Smooth muscle cell (in vitro differentiated cells): ENCODE results near the gene ABLIM3. TPM values are rescaled to one million over a fixed set of nuclear protein-coding genes. Genes with fewer than 3 reads are reported as not detected.

Source experiments
- DNase-seq: peaks from one replicate; lab custom pipeline; 2025; ENCODE audit not compliant: unreplicated experiment; lab: John Stamatoyannopoulos, UW
- H2AFZ ChIP-seq: fragments of 200-600 bp; sonication (generic); 2 replicates; pipeline ENCODE4 v1.6.0; 2016; ENCODE audit warnings: antibody characterized with exemption, low read depth, mild to moderate bottlenecking
- H3F3A ChIP-seq: fragments of 200-600 bp; sonication (generic); 2 replicates; pipeline ENCODE4 v1.6.0; 2017; ENCODE audit warnings: antibody characterized with exemption, low read depth
- H3K27ac ChIP-seq: fragments of 200-600 bp; sonication (generic); 2 replicates; pipeline ENCODE4 v1.5.1; 2016; ENCODE audit warnings: low read depth, mild to moderate bottlenecking
- H3K27me3 ChIP-seq: fragments of 200-600 bp; sonication (generic); 2 replicates; pipeline ENCODE4 v1.6.1; 2016; ENCODE audit warnings: low read depth, mild to moderate bottlenecking
- H3K36me3 ChIP-seq: fragments of 200-600 bp; sonication (generic); 2 replicates; pipeline ENCODE4 v1.5.1; 2016; ENCODE audit warnings: low read depth
- H3K4me1 ChIP-seq: fragments of 200-600 bp; sonication (generic); 2 replicates; pipeline ENCODE4 v1.5.1; 2016; ENCODE audit warnings: low read depth
- H3K4me2 ChIP-seq: fragments of 200-600 bp; sonication (generic); 2 replicates; pipeline ENCODE4 v1.6.0; 2016; ENCODE audit warnings: mild to moderate bottlenecking
- H3K4me3 ChIP-seq: fragments of 200-600 bp; sonication (generic); 2 replicates; pipeline ENCODE4 v1.5.1; 2016; ENCODE audit warnings: mild to moderate bottlenecking
- H3K79me2 ChIP-seq: fragments of 200-600 bp; sonication (generic); 2 replicates; pipeline ENCODE4 v1.6.0; 2016; ENCODE audit warnings: low read depth, mild to moderate bottlenecking
- H3K9ac ChIP-seq: fragments of 200-600 bp; sonication (generic); 2 replicates; pipeline ENCODE4 v1.6.0; 2016; ENCODE audit warnings: low read depth
- H3K9me3 ChIP-seq: fragments of 200-600 bp; sonication (generic); replicated peaks from 2 replicates; pipeline ENCODE4 v1.5.1; 2016; ENCODE audit warnings: low read depth
- H4K20me1 ChIP-seq: fragments of 200-600 bp; sonication (generic); 2 replicates; pipeline ENCODE4 v1.6.0; 2016; ENCODE audit warnings: low read depth
- WGBS: methylation state at CpG from one replicate; pipeline ENCODE4 v1.1.7; 2016; ENCODE audit warnings: low lambda C conversion rate; 5-methylcytosine and 5-hydroxymethylcytosine counted together
- polyA plus RNA-seq: library from polyadenylated mRNA; unstranded; fragments of >200 nt; fragmentation: Nextera tagmentation; extraction: Ambion mirVana; gene quantifications from 2 replicates; pipeline ENCODE4 v1.2.1, GENCODE V29; 2016
- total RNA-seq: library from RNA; depleted of rRNA; stranded (reverse); fragments of >200 nt; gene quantifications from 2 replicates; pipeline ENCODE4 v1.2.3, GENCODE V29; 2014
- TF ChIP-seq, protein P1 (sequence below): fragments of 200-600 bp; sonication (generic); IDR thresholded peaks from 2 replicates; pipeline ENCODE4 v1.5.1; 2017; ENCODE audit warnings: borderline replicate concordance, mild to moderate bottlenecking, antibody characterized with exemption; ENCODE audit not compliant: insufficient read depth, poor library complexity, severe bottlenecking

ABLIM3 gene
- total RNA-seq (1.8 and 6.8 TPM in 2 replicates), polyA plus RNA-seq (2.6 and 3.6 TPM in 2 replicates)

DNA sequence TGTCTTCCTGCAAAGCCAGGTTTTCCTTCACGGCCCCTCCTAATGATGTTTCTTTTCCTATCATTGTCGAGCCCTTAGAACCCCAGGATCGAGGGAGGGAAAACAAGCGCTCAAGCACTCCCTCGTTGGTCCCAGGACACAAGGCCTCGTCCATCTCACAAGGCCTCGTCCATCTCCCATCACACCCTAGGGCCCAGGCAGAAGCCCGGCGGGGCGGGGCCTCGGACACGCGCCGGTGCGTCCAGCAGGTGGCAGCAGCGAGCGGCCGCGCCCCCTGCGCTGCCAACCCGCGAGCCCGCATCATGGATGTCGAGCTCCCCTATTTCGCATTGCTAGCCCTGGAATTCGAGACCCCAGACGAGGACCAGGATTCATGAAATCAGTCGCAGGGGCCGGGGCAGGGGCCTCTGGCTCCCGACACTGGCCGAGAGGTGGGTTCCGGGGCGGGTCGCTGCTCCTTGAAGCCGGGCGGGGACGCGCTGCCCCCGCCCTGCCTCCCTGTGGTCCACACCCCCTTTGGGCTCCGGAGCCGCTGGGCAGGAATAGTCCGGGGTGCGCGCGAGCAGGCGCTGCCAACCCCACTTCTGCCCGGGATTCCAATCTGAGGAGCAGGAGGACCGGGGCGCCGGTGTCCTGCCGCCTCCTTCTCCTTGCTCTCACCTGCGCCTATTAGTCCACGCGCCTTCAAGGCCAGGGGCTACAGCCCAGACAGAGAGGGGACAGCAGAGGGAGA, at the start of gene ABLIM3:
TSS of gene ABLIM3 (plus strand) at position 270 of the 733 bp plus-strand sequence. CDS start 603 bp downstream, outside the sequence.
- H3K4me1 ChIP-seq = peaks cover 7% of the 10 kb centered on the region
- H3K9ac ChIP-seq = peak within 1 kb of the TSS; percentile 47
- peak within 1 kb of the TSS; percentile 98 for H2AFZ ChIP-seq
- H3K4me2 ChIP-seq = peak within 1 kb of the TSS; percentile 90
- TF ChIP-seq, protein P1, sequence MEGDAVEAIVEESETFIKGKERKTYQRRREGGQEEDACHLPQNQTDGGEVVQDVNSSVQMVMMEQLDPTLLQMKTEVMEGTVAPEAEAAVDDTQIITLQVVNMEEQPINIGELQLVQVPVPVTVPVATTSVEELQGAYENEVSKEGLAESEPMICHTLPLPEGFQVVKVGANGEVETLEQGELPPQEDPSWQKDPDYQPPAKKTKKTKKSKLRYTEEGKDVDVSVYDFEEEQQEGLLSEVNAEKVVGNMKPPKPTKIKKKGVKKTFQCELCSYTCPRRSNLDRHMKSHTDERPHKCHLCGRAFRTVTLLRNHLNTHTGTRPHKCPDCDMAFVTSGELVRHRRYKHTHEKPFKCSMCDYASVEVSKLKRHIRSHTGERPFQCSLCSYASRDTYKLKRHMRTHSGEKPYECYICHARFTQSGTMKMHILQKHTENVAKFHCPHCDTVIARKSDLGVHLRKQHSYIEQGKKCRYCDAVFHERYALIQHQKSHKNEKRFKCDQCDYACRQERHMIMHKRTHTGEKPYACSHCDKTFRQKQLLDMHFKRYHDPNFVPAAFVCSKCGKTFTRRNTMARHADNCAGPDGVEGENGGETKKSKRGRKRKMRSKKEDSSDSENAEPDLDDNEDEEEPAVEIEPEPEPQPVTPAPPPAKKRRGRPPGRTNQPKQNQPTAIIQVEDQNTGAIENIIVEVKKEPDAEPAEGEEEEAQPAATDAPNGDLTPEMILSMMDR = peak; percentile 90
- H3K27ac ChIP-seq = no peak within 1 kb of the TSS
- WGBS = 8% methylated on average over 53 of the region's 54 CpGs
- H3K27me3 ChIP-seq = no peaks in the 10 kb centered on the region
- H3K36me3 ChIP-seq = no peaks in the 10 kb centered on the region
- no peaks in the 10 kb centered on the region for H3K9me3 ChIP-seq
- H3F3A ChIP-seq = no peaks in the 10 kb centered on the region
- no peaks in the 10 kb centered on the region for H4K20me1 ChIP-seq
- peak within 1 kb of the TSS; percentile 65 for H3K4me3 ChIP-seq
- no peaks in the 10 kb centered on the region for H3K79me2 ChIP-seq
- peak; percentile 27 for DNase-seq

DNA sequence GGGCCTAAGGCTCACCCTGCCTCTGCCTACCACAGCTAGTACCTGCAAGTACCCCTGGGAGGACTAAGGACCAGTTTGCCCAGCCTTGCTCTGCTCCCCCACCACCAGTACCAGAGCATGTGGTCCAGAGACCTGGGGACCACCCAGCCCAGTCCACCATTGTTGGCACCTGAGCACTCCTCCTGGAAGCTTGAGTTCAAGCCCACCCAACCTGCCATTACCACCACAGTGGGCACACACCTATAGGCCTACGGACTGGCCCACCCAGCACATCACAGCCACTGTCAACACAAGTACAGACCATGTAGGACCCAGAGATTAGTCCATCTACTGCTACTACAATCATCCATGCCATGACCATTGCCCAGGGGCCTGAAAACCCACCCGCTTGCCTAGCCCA, 47.7 kb upstream of the ABLIM3 start:
- no peak overlapping the region for H3K4me3 ChIP-seq
- H3K4me1 ChIP-seq = no peaks in the 10 kb centered on the region
- H3K4me2 ChIP-seq = no peak overlapping the region
- no peak for DNase-seq
- 59% methylated on average over 2 of the region's 2 CpGs for WGBS
- TF ChIP-seq, protein P1 = no peak
- no peak overlapping the region for H3K27ac ChIP-seq
- no peaks in the 10 kb centered on the region for H3K79me2 ChIP-seq
- H3K27me3 ChIP-seq = no peaks in the 10 kb centered on the region
- H3K9me3 ChIP-seq = no peaks in the 10 kb centered on the region
- no peaks in the 10 kb centered on the region for H3K36me3 ChIP-seq
- H3K9ac ChIP-seq = no peak overlapping the region
- H4K20me1 ChIP-seq = no peaks in the 10 kb centered on the region
- H3F3A ChIP-seq = no peaks in the 10 kb centered on the region
- no peak overlapping the region for H2AFZ ChIP-seq

DNA sequence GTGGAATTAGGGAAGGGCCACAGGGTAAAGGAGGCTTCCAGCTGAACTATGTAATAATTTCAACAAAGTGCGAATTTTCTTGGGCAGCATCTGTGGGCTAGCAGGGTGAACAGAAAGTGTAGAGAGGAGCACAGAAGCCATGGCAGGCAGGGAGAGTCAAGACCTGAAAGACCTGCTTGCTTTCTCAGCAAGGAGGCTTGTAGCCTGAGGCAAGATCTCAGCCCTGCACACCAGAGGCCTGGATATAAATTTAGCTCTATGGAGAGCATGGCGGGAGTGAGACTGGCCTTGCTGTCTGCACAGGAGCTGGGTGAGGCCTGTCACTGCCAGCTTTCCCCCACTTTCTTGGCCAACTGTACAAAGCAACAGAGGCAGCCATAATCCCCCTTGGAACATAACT, 46.3 kb upstream of the ABLIM3 start:
- Histone ChIP-seq H3F3A (no peaks in the 10 kb centered on the region), H3K9ac (no peak overlapping the region), H3K79me2 (no peaks in the 10 kb centered on the region), H3K27ac (peak overlapping the region; percentile 38), H3K4me2 (no peak overlapping the region), H3K4me1 (no peaks in the 10 kb centered on the region), H4K20me1 (no peaks in the 10 kb centered on the region), H2AFZ (no peak overlapping the region), H3K36me3 (no peaks in the 10 kb centered on the region), H3K4me3 (no peak overlapping the region), H3K9me3 (peaks cover 5% of the 10 kb centered on the region), H3K27me3 (no peaks in the 10 kb centered on the region)
- WGBS = 65% methylated on average over 2 of the region's 2 CpGs
- no peak for DNase-seq
- TF ChIP-seq, protein P1 = no peak

DNA sequence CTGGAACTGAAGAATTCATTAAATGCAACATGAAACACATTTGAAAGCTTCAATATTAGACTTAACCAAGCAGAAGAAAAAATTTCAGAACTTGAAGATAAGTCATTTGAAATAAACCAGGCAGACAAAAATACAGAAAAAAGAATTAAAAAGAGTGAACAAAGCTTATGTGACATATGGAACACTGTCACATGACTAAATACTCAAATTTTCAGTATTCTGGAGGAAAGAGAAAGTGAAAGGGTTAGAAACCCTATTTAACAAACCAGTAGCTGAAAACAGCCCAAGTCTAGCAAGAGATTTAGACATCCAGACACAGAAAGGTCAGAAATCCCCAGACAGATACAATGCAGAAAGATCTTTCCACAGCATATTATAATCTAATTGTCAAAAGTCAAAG, 41.4 kb upstream of the ABLIM3 start:
- no peak overlapping the region for H2AFZ ChIP-seq
- peaks cover 9% of the 10 kb centered on the region for H3K9me3 ChIP-seq
- H3K36me3 ChIP-seq = no peaks in the 10 kb centered on the region
- no peak for DNase-seq
- no peaks in the 10 kb centered on the region for H3K27me3 ChIP-seq
- H3K79me2 ChIP-seq = no peaks in the 10 kb centered on the region
- no peaks in the 10 kb centered on the region for H4K20me1 ChIP-seq
- no peak overlapping the region for H3K9ac ChIP-seq
- H3K4me2 ChIP-seq = no peak overlapping the region
- TF ChIP-seq, protein P1 = no peak
- H3K4me1 ChIP-seq = no peaks in the 10 kb centered on the region
- H3K27ac ChIP-seq = no peak overlapping the region
- H3F3A ChIP-seq = no peaks in the 10 kb centered on the region
- no peak overlapping the region for H3K4me3 ChIP-seq
